ENCODE results near the gene KICS2.
"Not testable (repeated sequence)": the region's sequence is repeated elsewhere in the genome, so short reads cannot be mapped to it uniquely, and the experiment has no call there.

KICS2 gene

DNA sequence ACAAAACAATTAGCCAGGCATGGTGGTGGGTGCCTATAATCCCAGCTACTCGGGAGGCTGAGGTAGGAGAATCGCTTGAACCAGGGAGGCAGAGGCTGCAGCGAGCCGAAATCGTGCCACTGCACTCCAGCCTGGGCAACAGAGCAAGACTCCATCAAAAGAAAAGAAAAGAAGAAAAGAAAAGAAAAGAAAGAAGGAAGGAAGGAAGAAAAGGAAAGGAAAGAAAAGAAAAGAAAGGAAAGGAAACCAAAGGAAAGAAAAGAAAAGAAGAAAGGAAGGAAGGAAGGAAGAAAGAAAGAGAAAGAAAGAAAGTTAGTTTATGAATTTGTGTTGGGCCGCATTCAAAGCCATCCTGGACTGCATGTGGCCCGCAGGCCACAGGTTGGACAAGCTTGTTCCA is 4.5 kb downstream of the KICS2 start:
- not testable (repeated sequence) for H3K9me3 ChIP-seq (ENCODE audit: control insufficient read depth, insufficient read depth, low read depth, low read length); H3K27me3 ChIP-seq (ENCODE audit: control insufficient read depth, insufficient read depth, low read length); H3K9ac ChIP-seq (ENCODE audit: low read length); H3K27ac ChIP-seq (ENCODE audit: low read depth, low read length); H3K4me3 ChIP-seq (ENCODE audit: low read depth, low read length); H3K36me3 ChIP-seq (ENCODE audit: control insufficient read depth, insufficient read depth, low read length)
- peaks cover 22% of the 10 kb centered on the region for H3K4me1 ChIP-seq (ENCODE audit: control insufficient read depth, insufficient read depth, low read length)

DNA sequence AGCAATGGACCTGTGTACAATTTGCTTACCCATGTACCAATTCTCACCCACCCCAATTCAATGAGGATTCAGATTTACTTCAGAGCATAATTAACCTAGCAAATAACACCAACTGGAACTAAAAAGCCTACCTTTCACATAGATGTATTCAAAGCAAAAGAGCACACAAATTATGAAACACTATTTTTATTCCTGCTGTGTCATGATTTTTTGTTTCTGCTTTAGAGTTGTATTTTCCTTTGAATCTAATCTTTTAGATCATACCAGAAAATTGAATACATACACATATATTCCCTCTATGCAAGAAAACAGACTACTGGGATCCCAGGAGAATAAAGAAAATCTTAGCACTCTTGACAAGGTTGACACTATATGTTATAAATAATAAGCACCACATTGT is 5.9 kb downstream of the KICS2 start:
- Histone ChIP-seq H3K4me1 (ENCODE audit: control insufficient read depth, insufficient read depth, low read length) (peaks cover 22% of the 10 kb centered on the region), H3K36me3 (ENCODE audit: control insufficient read depth, insufficient read depth, low read length) (peaks cover 13% of the 10 kb centered on the region), H3K27ac (ENCODE audit: low read depth, low read length) (no peak overlapping the region), H3K9ac (ENCODE audit: low read length) (no peak overlapping the region), H3K9me3 (ENCODE audit: control insufficient read depth, insufficient read depth, low read depth, low read length) (no peaks in the 10 kb centered on the region), H3K27me3 (ENCODE audit: control insufficient read depth, insufficient read depth, low read length) (no peaks in the 10 kb centered on the region), H3K4me3 (ENCODE audit: low read depth, low read length) (no peak overlapping the region)

DNA sequence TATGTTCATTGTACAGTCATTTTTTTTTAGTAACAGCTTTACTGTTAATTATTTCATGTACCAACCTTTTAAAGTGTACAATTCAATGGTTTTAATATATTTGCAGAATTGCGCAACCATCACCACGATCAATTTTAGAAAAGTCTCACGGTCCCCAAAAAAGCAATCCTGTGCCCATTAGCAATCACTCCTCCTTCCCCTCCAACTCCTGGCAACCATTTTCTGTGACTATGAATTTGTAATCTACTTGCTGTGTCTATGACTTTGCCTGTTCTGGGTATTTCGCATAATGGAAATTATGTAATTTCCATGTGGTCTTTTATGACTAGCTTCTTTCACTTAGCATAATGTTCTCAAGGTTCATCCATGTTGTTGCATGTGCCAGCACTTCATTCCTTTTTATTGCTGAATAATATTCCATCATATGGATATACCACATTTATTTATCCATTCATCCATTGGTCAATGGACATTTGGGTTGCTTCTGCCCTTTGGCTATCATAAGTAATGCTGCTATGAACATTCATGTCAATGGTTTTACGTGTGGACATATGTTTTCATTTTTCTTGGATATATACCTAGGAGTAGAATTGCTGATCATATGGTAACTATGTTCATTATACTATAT is 9.9 kb downstream of the KICS2 start:
- Histone ChIP-seq H3K9ac (ENCODE audit: low read length) (no peak overlapping the region), H3K27ac (ENCODE audit: low read depth, low read length) (no peak overlapping the region), H3K9me3 (ENCODE audit: control insufficient read depth, insufficient read depth, low read depth, low read length) (no peaks in the 10 kb centered on the region), H3K4me1 (ENCODE audit: control insufficient read depth, insufficient read depth, low read length) (no peaks in the 10 kb centered on the region), H3K36me3 (ENCODE audit: control insufficient read depth, insufficient read depth, low read length) (peaks cover 13% of the 10 kb centered on the region), H3K4me3 (ENCODE audit: low read depth, low read length) (no peak overlapping the region), H3K27me3 (ENCODE audit: control insufficient read depth, insufficient read depth, low read length) (no peaks in the 10 kb centered on the region)

DNA sequence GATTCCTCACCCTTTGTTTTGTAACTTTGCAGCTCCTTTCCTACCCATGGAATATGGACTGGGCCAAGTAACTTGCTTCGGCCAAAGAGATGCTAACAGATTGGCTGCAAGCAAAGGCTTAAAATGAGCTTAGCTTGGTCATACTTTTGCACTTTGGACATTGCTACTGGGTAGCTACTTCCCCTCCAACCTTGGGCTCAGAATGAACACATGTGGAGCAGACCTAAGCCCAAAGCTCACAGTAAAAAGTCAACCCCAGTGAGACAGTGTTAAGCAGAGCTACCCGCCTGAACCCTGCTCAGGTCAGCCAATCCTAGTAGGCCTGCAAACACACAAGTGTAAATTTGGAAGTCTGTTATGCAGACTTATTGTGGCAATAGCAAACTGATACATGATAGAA is 14.6 kb downstream of the KICS2 start:
- Histone ChIP-seq H3K27me3 (ENCODE audit: control insufficient read depth, insufficient read depth, low read length) (no peaks in the 10 kb centered on the region), H3K4me3 (ENCODE audit: low read depth, low read length) (no peak overlapping the region), H3K36me3 (ENCODE audit: control insufficient read depth, insufficient read depth, low read length) (peaks cover 8% of the 10 kb centered on the region), H3K9ac (ENCODE audit: low read length) (no peak overlapping the region), H3K27ac (ENCODE audit: low read depth, low read length) (no peak overlapping the region), H3K9me3 (ENCODE audit: control insufficient read depth, insufficient read depth, low read depth, low read length) (no peaks in the 10 kb centered on the region), H3K4me1 (ENCODE audit: control insufficient read depth, insufficient read depth, low read length) (no peaks in the 10 kb centered on the region)

DNA sequence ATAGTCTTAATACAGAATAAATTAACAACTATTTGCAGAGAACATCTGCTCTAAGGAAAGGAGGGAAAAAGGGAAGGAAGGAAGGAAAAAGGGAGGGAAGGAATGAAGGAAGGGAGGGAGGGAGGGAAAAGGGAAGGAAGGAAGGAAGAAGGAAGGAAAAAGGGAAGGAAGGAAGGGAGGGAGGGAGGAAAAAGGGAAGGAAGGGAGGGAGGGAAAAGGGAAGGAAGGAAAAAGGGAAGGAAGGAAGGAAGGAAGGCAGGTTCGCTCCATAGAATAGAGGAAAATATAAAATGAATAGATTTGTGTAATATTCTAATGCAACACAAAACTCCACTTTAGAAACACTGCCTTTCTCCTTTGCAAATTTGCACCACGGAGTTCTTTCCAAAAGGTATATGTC is 16.6 kb downstream of the KICS2 start:
- Histone ChIP-seq H3K27me3 (ENCODE audit: control insufficient read depth, insufficient read depth, low read length) (no peaks in the 10 kb centered on the region), H3K27ac (ENCODE audit: low read depth, low read length) (no peak overlapping the region), H3K4me3 (ENCODE audit: low read depth, low read length) (no peak overlapping the region), H3K4me1 (ENCODE audit: control insufficient read depth, insufficient read depth, low read length) (no peaks in the 10 kb centered on the region), H3K36me3 (ENCODE audit: control insufficient read depth, insufficient read depth, low read length) (0 out of 2 replicates have a peak, but pooled peaks cover 4% of the 10 kb centered on the region), H3K9ac (ENCODE audit: low read length) (no peak overlapping the region), H3K9me3 (ENCODE audit: control insufficient read depth, insufficient read depth, low read depth, low read length) (no peaks in the 10 kb centered on the region)

DNA sequence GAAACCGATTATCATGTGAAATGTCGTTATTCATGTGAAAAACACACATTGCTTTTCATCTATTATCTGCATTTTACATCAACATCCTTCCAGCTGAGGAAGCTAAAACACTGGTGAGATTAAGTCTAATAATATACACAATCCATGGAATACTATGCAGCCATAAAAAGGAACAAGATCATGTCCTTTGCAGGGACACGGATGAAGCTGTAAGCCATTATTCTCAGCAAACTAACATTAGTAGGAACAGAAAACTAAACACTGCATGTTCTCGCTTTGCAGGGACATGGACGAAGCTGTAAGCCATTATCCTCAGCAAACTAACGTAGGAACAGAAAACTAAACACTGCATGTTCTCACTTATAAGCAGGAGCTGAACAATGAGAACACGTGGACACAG is 18.3 kb downstream of the KICS2 start:
- Histone ChIP-seq H3K9ac (ENCODE audit: low read length) (no peak overlapping the region), H3K4me1 (ENCODE audit: control insufficient read depth, insufficient read depth, low read length) (no peaks in the 10 kb centered on the region), H3K36me3 (ENCODE audit: control insufficient read depth, insufficient read depth, low read length) (0 out of 2 replicates have a peak, but pooled peaks cover 4% of the 10 kb centered on the region), H3K9me3 (ENCODE audit: control insufficient read depth, insufficient read depth, low read depth, low read length) (no peaks in the 10 kb centered on the region), H3K27ac (ENCODE audit: low read depth, low read length) (no peak overlapping the region), H3K4me3 (ENCODE audit: low read depth, low read length) (no peak overlapping the region), H3K27me3 (ENCODE audit: control insufficient read depth, insufficient read depth, low read length) (no peaks in the 10 kb centered on the region)

DNA sequence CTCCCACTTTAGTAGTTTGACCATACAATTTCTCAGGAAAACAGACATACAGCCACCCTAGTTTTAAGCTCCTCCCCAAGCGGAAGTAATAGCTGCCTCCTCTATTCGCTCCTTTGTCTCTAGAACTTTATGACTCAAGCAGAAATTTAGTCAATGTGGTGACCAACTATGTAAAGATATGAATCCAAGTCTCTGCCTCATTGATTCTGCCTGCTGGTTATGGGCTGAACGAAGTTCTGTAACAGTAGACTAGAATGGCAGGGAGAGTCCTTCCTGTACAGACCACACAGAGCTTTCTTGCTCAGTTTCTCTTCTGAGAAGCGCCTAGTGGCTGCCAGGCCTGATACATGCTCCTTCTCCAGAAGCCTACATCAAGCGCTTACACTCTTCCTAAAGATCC is 19.1 kb downstream of the KICS2 start:
- H3K9ac ChIP-seq (ENCODE audit: low read length) = no peak overlapping the region
- H3K4me3 ChIP-seq (ENCODE audit: low read depth, low read length) = no peak overlapping the region
- H3K4me1 ChIP-seq (ENCODE audit: control insufficient read depth, insufficient read depth, low read length) = no peaks in the 10 kb centered on the region
- H3K36me3 ChIP-seq (ENCODE audit: control insufficient read depth, insufficient read depth, low read length) = 0 out of 2 replicates have a peak, but pooled peaks cover 4% of the 10 kb centered on the region
- no peaks in the 10 kb centered on the region for H3K27me3 ChIP-seq (ENCODE audit: control insufficient read depth, insufficient read depth, low read length)
- H3K9me3 ChIP-seq (ENCODE audit: control insufficient read depth, insufficient read depth, low read depth, low read length) = no peaks in the 10 kb centered on the region
- no peak overlapping the region for H3K27ac ChIP-seq (ENCODE audit: low read depth, low read length)

DNA sequence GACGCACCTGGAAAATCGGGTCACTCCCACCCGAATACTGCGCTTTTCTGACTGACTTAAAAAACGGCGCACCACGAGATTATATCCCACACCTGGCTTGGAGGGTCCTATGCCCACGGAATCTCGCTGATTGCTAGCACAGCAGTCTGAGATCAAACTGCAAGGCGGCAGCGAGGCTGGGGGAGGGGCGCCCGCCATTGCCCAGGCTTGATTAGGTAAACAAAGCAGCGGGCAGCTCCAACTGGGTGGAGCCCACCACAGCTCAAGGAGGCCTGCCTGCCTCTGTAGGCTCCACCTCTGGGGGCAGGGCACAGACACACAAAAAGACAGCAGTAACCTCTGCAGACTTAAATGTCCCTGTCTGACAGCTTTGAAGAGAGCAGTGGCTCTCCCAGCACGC is 26.3 kb downstream of the KICS2 start:
- not testable (repeated sequence) for H3K9ac ChIP-seq (ENCODE audit: low read length); H3K27me3 ChIP-seq (ENCODE audit: control insufficient read depth, insufficient read depth, low read length); H3K4me3 ChIP-seq (ENCODE audit: low read depth, low read length); H3K27ac ChIP-seq (ENCODE audit: low read depth, low read length); H3K4me1 ChIP-seq (ENCODE audit: control insufficient read depth, insufficient read depth, low read length); H3K9me3 ChIP-seq (ENCODE audit: control insufficient read depth, insufficient read depth, low read depth, low read length)
- H3K36me3 ChIP-seq (ENCODE audit: control insufficient read depth, insufficient read depth, low read length) = peaks cover 11% of the 10 kb centered on the region

DNA sequence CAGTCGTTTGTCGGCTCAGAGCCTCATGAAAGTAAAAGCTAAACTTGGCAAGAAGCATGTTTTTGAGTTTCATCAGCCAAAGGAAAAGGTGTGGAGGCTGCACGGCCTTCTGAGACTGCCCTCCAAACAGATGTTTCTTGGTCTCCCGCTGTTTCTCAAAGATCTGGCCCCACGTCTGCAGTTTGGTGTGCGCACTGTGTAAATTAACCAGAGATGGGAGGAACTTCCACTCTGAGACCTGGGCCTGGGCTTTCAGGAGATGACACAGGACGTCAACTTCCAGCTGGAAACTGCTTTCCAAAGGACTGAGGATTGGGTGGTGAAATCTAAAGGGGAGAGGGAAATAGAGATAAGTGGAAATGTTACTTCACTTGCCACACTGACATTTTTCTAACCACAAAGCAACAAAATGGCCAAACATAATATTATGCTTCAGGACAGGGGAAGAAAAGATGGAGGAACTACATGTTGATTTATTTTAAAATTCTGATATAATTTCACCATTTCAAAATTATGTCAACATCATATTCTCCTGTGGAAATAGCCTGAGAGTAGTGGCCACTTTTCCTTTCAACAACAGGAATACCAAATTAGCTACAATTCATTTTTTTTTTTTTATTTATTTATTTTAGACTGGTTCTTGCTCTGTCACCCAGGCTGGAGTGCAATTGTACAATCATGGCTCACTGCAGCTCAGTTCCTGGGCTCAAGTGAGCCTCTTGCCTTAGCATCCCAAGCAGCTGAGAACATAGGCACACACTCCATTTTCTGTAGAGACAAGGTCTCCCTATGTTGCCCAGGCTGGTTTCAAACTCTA is 27.6 kb downstream of the KICS2 start:
- H3K9ac ChIP-seq (ENCODE audit: low read length) = no peak overlapping the region
- no peak overlapping the region for H3K4me3 ChIP-seq (ENCODE audit: low read depth, low read length)
- H3K4me1 ChIP-seq (ENCODE audit: control insufficient read depth, insufficient read depth, low read length) = peaks cover 2% of the 10 kb centered on the region; the same call in 1 of the 2 replicates
- no peaks in the 10 kb centered on the region for H3K27me3 ChIP-seq (ENCODE audit: control insufficient read depth, insufficient read depth, low read length)
- peaks cover 11% of the 10 kb centered on the region for H3K36me3 ChIP-seq (ENCODE audit: control insufficient read depth, insufficient read depth, low read length)
- no peak overlapping the region for H3K27ac ChIP-seq (ENCODE audit: low read depth, low read length)
- no peaks in the 10 kb centered on the region for H3K9me3 ChIP-seq (ENCODE audit: control insufficient read depth, insufficient read depth, low read depth, low read length)

DNA sequence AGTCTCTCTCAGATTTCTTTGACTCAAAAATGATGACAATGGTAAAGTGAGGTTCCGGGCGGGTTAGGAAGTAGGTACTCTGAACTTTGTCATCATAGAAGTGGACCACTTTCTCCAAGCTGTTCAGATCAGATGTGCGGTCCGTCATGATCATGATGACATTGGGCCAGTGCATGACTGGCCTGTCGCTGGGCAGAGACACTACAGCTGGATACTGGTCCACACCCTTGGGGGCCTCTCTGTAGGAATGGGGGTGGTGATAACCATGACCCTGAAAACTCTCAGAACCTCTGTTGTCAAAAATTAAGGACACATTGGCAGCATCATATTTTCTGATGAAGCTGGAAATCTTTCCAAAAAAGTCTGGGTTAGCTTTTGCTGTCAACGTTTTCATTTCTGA is 28.2 kb downstream of the KICS2 start:
- H3K9ac ChIP-seq (ENCODE audit: low read length) = no peak overlapping the region
- H3K27ac ChIP-seq (ENCODE audit: low read depth, low read length) = no peak overlapping the region
- no peak overlapping the region for H3K4me3 ChIP-seq (ENCODE audit: low read depth, low read length)
- H3K9me3 ChIP-seq (ENCODE audit: control insufficient read depth, insufficient read depth, low read depth, low read length) = no peaks in the 10 kb centered on the region
- H3K36me3 ChIP-seq (ENCODE audit: control insufficient read depth, insufficient read depth, low read length) = peaks cover 11% of the 10 kb centered on the region
- no peaks in the 10 kb centered on the region for H3K27me3 ChIP-seq (ENCODE audit: control insufficient read depth, insufficient read depth, low read length)
- H3K4me1 ChIP-seq (ENCODE audit: control insufficient read depth, insufficient read depth, low read length) = peaks cover 2% of the 10 kb centered on the region; the same call in 1 of the 2 replicates

DNA sequence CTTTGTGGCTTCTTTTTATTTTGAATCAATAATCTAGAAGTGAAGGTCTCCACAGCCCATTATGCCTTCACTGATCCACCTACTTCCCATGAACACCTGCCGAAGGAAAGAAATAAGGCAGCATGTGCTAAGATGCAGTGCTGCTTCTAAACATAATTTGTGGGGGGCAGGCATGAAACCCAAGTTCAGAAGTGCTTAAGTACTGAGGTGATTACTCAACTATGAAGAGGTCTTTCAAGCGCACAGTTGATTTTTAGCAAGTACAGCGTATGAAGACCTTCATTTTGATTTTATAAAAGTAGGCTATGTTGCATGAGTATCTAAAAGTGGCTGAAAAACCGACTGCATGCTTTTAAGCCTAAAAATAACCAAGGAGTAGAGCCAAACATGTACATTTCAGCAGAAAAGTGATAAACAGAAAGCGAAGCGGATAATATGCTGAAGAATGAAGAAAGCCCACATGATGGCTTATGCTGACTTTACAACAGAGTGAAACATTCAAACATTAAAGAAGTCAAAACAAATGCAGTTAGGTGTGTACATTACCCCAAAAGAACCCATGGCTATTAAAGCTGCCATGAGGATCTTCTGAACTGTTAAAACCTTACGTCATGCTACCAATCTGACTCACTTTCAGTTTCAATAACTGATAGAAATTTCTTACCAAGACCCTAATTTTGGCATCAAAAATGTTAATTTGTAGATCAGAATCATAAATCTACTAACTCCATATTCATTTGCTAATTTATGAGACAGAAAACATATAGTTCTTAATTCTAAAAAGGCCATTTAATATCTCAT is 29.3 kb downstream of the KICS2 start:
- Histone ChIP-seq H3K4me1 (ENCODE audit: control insufficient read depth, insufficient read depth, low read length) (peaks cover 2% of the 10 kb centered on the region; the same call in 1 of the 2 replicates), H3K27me3 (ENCODE audit: control insufficient read depth, insufficient read depth, low read length) (no peaks in the 10 kb centered on the region), H3K9ac (ENCODE audit: low read length) (no peak overlapping the region), H3K9me3 (ENCODE audit: control insufficient read depth, insufficient read depth, low read depth, low read length) (no peaks in the 10 kb centered on the region), H3K36me3 (ENCODE audit: control insufficient read depth, insufficient read depth, low read length) (peaks cover 11% of the 10 kb centered on the region), H3K27ac (ENCODE audit: low read depth, low read length) (no peak overlapping the region), H3K4me3 (ENCODE audit: low read depth, low read length) (no peak overlapping the region)
